Upper lobe of left lung (tissue), 4 donors: Measurements from ENCODE around the gene HAUS5.

Experiments used
- POLR2A ChIP-seq, 4 donors: fragments of 450-650 bp; IDR thresholded peaks; one replicate each; pipeline ENCODE4 v1.5.1; 2016 to 2017; ENCODE audit warnings: antibody characterized with exemption in 4 of 4, mild to moderate bottlenecking in 2 of 4
- POLR2AphosphoS5 ChIP-seq, 2 donors: sonication (generic); formaldehyde crosslinking; IDR thresholded peaks; one replicate each; pipeline ENCODE4 v1.5.1; 2017; ENCODE audit warnings: antibody characterized with exemption in 2 of 2
- TF ChIP-seq, protein P1 (sequence below), 6 experiments: fragments of 450-650 bp in 4 of 6; fragments of 200-600 bp in 2 of 6; sonication (generic) in 2 of 6; IDR thresholded peaks; one replicate each; pipeline ENCODE4 v1.5.1; 2016 to 2019; ENCODE audit warnings: antibody characterized with exemption in 6 of 6

DNA sequence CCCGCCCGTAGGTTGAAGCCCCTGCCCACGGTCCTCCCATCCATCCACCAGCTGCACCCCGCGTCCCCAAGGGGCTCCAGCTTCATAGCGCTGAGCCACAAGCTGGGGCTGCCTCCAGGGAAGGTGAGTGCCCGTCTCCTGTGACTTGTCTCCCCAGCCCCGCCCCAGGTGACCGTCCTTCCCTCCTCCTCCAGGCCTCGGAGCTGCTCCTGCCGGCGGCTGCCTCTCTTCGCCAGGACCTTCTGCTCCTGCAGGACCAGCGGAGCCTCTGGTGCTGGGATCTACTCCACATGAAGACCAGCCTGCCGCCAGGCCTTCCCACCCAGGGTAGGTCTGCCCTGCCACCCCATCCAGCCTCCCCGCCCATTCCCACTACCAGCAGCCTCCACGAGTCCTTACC, 7.5 kb downstream of the HAUS5 start:
- TF ChIP-seq, protein P1, sequence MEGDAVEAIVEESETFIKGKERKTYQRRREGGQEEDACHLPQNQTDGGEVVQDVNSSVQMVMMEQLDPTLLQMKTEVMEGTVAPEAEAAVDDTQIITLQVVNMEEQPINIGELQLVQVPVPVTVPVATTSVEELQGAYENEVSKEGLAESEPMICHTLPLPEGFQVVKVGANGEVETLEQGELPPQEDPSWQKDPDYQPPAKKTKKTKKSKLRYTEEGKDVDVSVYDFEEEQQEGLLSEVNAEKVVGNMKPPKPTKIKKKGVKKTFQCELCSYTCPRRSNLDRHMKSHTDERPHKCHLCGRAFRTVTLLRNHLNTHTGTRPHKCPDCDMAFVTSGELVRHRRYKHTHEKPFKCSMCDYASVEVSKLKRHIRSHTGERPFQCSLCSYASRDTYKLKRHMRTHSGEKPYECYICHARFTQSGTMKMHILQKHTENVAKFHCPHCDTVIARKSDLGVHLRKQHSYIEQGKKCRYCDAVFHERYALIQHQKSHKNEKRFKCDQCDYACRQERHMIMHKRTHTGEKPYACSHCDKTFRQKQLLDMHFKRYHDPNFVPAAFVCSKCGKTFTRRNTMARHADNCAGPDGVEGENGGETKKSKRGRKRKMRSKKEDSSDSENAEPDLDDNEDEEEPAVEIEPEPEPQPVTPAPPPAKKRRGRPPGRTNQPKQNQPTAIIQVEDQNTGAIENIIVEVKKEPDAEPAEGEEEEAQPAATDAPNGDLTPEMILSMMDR (IDR thresholded peaks at IDR 0.05), result no peak
- TF ChIP-seq POLR2AphosphoS5 (IDR thresholded peaks at IDR 0.05), result no peak
- TF ChIP-seq POLR2A (IDR thresholded peaks at IDR 0.05), result no peak
